Raji (cell line): ENCODE measurements around the gene IER5L.

Experiments used
- POLR2A ChIP-seq: IDR thresholded peaks from 2 replicates; pipeline ENCODE4 v1.6.1; 2011; ENCODE audit warnings: low read depth, low read length, control low read depth; ENCODE audit not compliant: insufficient read depth

The IER5L gene

GRCh38 chr9:129177791-129178567, at the start of gene IER5L:
TSS of gene IER5L (minus strand) at chr9:129178261. CDS start at chr9:129178052, 209 bp downstream.
- peak; percentile 89 for TF ChIP-seq POLR2A

DNA sequence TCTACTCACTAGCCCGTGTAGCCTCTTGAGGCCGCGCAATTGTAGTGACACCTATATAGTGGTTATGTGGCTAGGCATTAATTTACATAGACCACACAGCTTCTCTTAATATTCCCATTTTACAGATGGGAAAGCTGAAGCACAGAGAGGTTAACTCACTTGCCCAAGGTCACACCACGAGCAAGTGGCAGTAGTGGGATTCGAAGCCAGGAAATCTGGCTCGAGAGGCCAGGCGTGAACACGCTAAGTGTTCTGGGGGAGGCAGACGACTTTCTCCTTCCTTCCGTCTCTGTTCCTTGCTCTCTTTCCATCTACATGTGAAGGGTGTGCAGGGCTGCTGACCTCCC, 49.8 kb upstream of the IER5L start:
- no peak for TF ChIP-seq POLR2A

DNA sequence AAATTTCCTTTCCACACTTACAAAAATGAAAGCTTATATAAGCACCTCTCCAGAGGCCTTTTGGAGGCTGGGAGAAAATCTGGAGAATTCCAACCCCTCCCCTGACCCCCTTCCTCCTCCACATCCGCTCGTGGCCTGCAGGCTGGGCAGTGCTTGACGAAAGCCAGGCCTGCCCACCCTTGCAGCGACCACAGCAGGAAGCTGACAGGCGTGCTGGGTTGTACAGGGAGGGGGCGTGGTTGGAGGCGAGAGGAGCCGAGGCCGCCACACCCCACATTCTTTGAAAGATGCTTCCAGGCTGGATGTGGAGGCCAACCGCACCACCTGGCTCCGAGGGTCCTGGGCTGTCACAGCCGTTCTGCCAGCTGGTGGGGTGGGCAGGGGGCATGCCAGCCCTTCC, 47.8 kb upstream of the IER5L start:
- no peak for TF ChIP-seq POLR2A

DNA sequence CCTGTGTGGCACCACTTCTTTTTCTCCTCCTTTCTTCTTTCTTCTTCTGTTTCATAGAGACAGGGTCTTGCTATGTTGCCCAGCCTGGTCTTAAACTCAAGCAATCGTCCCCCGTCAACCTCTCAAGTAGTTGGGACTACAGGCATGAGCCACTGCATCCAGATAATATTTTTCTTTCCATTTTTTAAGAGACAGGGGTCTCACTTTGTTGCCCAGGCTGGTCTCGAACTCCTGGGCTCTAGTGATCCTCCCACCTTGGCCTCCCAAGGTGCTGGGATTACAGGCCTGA, 47.4 kb upstream of the IER5L start:
- TF ChIP-seq POLR2A, result no peak

DNA sequence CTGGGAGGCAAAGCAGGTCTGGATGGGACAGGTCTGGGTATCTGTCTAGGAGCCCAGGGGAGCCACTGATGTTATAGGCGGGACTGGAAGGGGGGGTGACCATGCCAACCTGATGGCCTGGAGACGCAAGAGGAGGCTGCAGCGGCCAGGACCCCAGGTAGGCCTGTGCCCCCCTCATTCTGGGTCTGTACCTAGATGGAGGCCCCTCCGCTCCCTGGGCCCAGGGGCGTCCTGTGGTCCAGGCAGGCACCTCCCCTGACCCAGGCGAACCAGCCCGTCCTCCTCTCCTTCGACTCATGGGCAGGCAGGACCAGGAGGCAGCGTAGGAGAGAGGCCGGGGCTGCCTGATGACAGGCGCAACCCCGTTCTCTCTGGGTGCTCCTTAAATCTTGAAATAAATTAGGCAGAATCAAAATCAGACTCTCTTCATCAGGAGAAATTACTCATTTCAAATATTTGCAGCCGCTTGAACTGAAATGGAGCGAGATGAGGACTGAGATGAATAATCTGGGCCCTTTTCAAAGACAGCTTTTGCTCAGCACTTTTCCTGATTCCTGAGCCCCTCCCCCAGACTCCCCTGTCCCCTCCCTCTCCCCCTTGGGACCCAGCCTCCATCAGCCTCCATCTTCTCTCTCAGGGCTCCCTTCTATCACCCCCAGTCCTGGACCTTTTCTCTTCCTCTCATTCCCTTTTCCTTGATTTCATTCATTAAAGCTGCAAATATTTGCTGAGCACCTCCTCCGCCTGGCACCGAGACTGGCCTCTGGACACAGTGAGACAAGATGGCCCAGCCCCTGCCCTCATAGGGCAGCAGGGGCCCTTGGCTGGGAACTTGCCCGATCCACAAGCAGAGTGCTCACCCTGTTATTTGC, 46.8 kb upstream of the IER5L start:
- TF ChIP-seq POLR2A, result no peak

DNA sequence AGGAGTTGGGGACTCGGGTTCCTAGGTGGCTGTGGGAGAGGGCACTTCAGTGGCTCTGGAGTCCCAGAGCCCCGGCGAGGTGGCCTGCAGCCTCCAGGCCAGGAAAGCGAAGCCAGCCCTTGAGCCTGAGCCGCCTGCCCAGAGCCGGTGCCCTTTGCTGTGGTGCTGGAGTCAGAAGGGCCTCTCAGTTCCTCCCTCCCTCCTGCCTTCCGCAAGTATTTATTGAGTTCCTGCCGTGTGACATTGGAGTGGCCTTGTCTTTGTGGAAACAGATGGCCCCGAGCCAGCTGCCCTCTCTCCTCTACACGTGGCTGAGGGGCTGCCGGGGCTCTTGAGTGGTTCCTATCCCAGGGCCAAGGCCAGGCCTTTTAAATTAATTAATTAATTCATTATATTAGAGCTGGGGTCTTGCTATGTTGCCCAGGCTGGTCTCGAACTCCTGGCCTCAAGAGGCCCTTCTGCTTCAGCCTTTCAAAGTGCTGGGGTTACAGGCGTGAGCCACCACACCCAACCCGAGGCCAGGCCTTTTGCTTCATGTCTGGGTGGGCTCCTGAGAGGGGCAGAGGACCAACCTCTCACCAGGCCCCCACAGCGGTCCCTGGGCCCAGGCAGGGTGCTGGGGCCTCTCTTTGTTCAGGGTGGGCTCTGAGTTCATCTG, 45.6 kb upstream of the IER5L start:
- no peak for TF ChIP-seq POLR2A

GRCh38 chr9:129222819-129223218, 44.8 kb upstream of the IER5L start:
- no peak for TF ChIP-seq POLR2A

GRCh38 chr9:129221979-129222635, 44.0 kb upstream of the IER5L start:
- no peak for TF ChIP-seq POLR2A

DNA sequence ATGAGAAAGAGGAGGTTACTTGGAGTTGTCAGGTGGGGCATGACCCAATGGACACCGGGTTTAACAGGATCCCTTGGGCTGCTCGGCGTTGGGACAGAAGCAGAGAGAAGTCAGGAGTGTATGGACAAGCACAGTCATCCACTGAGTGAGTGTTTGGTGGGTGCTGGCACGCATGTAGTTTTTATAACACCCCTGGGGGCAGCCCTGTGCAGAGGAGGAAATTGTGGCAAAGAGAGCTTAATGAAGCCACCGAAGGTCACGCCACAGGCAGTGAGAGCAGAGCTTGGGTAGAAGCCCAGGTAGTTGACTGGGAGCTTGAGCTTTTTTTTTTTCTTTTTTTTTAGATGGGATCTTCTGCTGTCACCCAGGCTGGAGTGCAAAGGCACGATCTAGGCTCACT, 43.2 kb upstream of the IER5L start:
- no peak for TF ChIP-seq POLR2A

- TF ChIP-seq POLR2A, result no peak
Measured at GRCh38 chr9:129220771-129221170, 42.7 kb upstream of the IER5L start.

- TF ChIP-seq POLR2A, result no peak
Measured at GRCh38 chr9:129218918-129219317, 40.9 kb upstream of the IER5L start.

GRCh38 chr9:129218272-129218625, 40.2 kb upstream of the IER5L start:
- TF ChIP-seq POLR2A, result no peak

DNA sequence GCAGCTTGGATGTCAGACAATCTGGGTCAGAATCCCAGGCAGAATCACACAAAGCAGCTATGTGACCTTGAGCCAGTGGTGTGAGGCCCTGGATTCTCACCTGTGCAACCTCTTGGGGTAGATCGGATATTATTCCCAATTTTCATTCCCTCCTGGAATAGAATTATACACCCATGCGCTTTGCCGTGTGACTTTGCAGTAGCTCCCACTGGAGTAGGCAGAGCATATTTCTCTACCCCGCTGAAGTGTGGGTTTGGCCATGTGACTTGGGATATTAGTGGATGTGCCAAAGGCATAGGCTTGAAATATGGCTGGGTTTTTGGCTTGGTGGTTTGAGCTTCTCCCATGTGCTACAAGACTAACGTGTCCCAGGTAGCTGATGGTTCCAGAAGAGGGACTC, 35.5 kb upstream of the IER5L start:
- no peak for TF ChIP-seq POLR2A

- no peak for TF ChIP-seq POLR2A
Measured at GRCh38 chr9:129211686-129212085, 33.6 kb upstream of the IER5L start.

GRCh38 chr9:129210125-129210524, 32.1 kb upstream of the IER5L start:
- TF ChIP-seq POLR2A, result no peak
